ENCODE results near the gene URB1.
"Not testable (repeated sequence)": the region's sequence is repeated elsewhere in the genome, so short reads cannot be mapped to it uniquely, and the experiment has no call there.

URB1 gene

GRCh38 chr21:32317726-32318125 lies 75.1 kb downstream of the URB1 start:
- no peak for DNase-seq

- no peak for DNase-seq
Measured at GRCh38 chr21:32316361-32317215, 76.2 kb downstream of the URB1 start.

- DNase-seq, result no peak
Measured at GRCh38 chr21:32315511-32316281, 77.1 kb downstream of the URB1 start.

DNA sequence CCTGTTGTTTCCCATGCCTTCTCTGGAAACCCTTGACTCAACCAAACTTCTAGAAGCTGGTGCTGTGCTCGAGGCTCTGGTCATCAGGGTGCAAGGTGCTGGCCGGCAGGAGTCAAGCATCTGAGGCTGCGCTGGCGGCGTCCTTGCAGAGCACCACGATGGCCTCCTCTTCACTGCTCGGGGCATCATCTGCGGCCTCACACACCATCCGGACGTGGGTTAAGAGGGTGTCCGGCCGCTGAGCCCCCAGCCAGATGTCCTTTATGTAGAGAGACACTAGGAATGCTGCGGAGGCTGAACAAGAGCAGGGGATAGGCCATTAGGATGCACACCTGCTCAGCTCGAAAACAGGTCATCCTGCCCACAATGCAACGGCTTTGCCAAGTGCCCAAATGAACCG lies 78.0 kb downstream of the URB1 start:
- no peak for DNase-seq

DNA sequence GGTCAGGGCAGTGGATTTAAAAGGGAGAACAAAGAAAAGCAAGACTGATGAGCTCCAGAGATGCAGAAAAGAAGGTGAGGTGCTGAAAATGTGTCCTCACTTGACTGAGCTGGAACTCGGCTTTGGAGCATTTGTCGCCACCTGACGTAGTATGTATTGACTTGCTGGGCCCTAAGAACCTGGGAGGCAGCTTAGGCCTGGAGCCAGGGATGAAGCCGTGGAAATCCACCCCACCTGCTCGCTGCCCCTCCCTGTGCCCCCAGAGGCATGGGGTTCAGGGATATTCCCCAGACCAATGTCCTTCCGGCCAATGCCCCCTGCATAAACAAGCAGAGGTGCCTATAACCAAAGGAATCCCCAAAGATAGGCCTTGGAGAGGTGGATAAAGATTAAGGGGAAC lies 79.8 kb downstream of the URB1 start:
- no peak for DNase-seq

- no peak for DNase-seq
Measured at GRCh38 chr21:32312326-32312725, 80.5 kb downstream of the URB1 start.

DNA sequence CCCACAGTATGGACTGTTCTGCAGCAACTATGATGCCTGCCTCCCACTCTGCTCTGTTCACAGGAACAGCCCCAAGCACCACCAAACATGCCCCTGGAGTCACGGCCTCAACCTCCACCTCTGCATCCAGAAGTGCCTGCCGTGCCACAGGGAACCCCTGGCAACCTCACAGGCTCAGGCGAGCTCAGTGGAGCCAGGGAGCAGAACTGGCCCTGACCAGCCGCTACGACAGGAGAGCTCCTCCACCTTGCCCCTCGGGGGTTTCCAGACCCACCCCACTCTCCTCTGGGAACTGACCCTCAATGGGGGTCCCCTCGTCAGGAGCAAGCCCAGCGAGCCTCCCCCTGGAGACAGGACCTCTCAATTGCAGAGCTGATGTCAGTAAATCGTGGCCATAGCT lies 81.2 kb downstream of the URB1 start:
- no peak for DNase-seq

- DNase-seq, result not testable (repeated sequence)
Measured at GRCh38 chr21:32310976-32311375, 81.8 kb downstream of the URB1 start.

DNA sequence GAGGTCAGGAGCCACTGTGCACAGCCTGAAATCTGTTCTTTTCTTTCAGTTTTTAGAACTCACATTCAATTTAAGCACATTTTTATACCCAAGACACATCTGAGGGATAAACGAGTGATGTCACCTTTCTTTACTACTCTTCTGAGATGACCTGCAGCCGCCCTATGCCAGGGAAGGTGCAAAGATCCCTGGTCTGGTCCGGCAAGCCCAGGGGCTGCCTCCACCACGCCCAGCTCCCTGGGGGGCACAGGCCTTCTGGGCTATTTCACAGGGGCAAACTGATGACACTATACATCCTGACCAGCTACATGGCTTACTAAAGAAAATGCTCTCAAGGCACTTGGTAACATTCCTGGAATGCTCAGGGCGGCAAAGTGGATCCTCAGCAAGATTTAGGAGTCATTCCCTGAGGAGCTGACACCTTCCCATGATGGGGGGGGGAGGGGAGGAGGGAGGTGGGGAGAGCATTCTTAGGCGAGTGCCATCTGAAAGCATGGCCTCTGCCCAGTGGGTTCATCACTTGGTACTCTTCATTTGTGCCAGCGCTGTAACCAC lies 82.8 kb downstream of the URB1 start:
- no peak for DNase-seq

DNA sequence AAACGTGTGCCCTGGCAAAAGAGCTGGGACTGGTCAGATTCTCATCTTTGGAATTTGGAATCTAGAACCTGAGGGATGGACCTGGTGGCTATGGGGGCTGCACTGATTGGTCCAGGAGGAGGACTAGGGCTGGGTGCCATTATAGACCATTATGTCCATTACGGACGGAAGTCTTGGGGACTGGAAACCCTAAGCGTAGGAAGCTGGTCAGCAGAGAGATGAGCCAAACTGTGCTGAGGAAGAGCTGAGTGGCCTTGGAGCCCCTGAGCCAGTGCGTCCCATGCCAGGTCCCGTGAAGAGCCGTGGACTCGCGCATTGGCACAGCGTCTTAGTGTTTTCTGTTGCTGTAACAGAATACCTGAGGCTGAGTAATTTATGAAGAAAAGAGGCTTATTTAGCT lies 84.1 kb downstream of the URB1 start:
- DNase-seq, result no peak

DNA sequence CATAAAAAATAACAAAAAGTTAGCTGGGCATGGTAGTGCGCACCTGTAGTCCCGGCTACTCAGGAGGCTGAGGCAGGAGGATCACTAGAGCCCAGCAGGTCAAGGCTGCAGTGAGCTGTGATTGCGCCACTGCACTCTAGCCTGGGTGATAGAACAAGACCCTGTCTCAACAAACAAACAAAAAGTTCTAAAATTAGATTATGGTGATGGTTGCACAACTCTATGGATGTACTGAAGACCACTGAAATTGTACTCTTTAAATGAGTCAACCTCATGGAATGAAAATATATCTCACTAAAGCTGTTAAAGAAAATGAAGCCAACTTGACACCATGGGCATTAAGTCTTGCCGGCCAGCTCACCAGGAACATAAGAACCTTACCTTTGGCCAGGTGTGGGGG lies 85.1 kb downstream of the URB1 start:
- no peak for DNase-seq

DNA sequence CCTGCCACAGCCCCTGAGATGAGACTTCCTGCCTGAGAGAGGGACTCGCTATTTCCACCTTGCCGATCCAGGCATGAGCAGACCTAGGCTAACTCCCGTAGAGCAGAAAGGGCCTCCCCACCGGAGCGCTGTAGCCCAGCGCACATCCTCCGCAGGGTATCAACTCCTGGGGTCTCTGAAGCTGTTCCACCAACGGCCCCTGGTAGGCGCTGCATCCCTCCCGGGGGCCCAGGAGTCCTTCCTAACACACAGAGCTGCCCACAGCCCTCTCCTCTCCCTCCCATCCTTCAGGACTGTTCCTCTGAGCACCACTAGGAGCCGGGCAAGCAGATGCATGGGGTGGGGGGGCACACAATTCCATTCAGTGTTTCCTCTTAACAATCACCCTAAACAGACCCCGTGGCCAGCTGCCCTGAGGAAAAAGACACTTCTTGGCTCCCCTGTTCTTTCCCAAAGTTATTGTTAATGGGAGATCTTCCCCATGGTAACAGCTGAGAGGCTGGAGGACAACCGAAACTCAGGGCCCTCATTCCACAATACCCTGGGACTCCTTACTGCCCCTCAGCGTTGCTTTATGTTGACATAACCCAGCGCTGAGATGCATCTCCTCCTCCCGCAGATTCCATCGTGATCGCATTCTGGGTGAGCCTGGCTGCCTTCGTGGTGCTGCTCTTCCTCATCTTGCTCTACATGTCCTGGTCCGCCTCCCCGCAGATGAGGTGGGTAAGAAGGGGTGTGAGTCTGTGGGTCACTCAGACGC lies 86.6 kb downstream of the URB1 start:
- no peak for DNase-seq

DNA sequence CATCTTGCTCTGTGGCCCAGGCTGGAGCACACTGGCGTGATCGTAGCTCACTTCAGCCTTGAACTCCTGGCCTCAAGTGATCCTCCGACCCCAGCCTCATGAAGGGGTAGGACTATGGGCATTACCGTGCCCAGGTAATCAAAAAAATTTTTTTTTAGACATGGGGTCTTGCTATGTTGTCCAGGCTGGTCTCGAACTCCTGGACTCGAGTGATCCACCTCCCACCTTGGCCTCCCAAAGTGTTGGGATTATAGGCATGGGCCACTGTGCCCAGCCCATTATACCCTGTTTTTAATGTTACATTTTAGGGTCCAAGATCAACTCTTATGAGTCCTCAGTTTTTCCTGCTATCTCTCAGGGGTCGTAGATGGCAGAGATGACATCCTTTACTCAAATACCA lies 87.8 kb downstream of the URB1 start:
- no peak for DNase-seq

DNA sequence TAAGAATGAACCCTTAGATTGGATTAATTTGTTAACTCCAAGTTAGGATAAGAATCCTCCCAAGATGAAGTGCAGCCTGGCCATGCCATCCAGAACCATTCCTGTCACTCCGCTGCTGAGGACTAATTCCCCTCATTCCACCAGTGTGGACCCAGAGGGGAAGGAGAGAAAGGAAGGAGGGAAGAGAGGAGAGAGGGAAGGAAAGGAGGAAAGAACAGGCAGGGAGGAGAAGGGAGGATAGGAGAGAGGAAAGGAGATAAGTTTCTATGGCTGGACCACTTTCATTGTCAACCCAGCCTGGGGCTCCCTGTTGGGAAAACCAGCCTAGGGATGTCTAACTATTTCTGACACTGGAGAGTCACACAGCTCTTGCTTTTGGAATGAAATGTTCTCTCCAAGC lies 89.4 kb downstream of the URB1 start:
- DNase-seq, result no peak

DNA sequence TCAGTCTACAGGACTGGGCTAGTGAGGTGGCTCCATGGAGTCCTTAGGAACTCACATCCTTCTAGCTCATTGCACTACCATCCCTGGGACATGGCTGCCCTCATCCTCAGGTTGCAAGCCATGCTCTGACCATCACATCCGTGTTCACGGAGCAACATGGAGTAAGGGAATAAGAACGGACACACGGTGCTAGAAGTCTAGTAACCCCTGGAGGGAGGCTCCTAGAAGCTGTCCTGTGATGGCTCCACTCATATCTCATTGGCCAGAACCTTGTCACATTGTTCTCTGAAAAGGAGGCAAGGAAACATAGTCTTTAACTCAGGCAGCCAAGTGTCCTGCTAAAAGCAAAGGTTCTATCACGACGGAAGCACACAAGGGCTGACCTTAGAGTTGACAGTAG lies 90.3 kb downstream of the URB1 start:
- no peak for DNase-seq

DNA sequence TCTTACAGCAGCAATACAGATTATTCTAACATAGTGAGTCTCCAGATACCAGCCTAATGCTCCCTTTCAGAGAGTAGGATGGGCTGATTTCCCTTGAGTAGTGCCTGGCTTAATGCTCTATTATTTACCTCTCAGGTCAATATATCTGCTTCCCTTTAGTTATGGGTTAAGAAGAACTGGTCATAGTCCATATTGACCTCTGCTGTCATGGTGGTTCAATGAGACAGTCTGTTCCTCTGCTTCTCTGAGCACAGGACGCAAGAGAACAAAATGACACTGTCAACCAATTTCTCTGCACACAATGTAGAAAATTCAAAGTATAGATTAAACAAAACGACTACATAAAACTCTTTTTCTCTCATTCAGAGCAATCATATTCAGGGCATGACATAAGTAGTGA lies 91.2 kb downstream of the URB1 start:
- DNase-seq, result no peak

GRCh38 chr21:32300117-32300681 lies 92.6 kb downstream of the URB1 start:
- no peak for DNase-seq

- DNase-seq, result no peak
Measured at GRCh38 chr21:32299695-32300094, 93.1 kb downstream of the URB1 start.

DNA sequence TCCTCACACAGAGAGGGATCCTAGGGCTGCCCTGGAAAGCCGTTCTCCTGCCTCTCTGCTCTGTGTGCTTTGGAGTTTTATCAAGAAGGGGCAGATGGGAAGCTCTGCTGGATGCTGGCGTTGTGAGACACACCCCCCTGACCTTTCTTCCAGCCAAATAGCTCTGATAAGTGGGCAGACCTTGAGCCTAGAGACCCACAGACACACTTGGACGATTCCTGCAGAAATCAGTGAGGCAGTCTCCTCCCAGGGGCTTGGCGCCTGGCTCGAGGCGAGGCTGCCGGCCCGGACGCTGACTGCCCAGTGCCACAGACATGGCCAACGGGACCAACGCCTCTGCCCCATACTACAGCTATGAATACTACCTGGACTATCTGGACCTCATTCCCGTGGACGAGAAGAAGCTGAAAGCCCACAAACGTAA lies 94.1 kb downstream of the URB1 start, which contains the start of gene MRAP:
TSS of gene MRAP (plus strand) at position 198 of the 424 bp plus-strand sequence. CDS start at position 315, 117 bp downstream.
- DNase-seq, result no peak

DNA sequence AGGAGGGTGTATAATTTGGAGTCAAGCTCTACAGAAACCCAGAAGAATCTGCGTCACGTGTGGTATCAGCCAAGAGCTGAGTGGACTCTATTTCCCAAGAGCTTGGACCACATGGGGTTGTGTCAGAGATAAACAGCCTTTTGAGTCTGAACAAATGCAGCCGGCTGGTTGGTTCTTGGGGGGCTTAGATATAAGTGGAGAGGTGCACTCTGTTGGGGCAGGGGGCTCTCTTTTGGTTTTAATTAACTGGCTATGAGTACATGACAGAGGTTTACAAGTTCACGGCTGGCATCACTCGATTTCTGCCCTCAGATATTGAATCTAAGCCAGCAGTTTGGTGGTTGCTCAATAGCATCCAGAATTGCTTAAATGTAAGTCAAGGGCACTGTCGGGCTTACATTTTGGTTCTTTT lies 94.7 kb downstream of the URB1 start:
- DNase-seq, result no peak

- DNase-seq, result no peak
Measured at GRCh38 chr21:32297449-32297848, 95.4 kb downstream of the URB1 start.

DNA sequence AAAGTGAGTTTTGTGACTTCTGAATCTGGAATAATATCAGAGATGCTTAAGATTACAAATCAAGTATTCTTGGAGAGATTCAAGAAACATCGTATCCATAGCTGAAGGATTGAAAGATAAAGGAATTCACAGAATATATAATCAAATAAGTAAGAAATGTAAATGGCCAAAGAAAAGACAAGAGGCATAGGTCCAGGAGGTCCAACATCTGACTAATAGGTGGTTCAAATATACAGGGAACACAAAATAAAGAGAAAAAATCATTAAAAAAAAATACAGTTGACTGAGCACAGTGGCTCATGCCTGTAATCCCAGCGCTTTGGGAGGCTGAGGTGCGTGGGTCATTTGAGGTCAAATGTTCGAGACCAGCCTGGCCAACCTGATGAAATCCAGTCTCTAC lies 107.3 kb downstream of the URB1 start:
- DNase-seq, result no peak

GRCh38 chr21:32282992-32283391 lies 109.8 kb downstream of the URB1 start:
- DNase-seq, result no peak
